ENCODE results near the gene CCDC28A.
"Not testable (repeated sequence)": the region's sequence is repeated elsewhere in the genome, so short reads cannot be mapped to it uniquely, and the experiment has no call there.

CCDC28A gene

DNA sequence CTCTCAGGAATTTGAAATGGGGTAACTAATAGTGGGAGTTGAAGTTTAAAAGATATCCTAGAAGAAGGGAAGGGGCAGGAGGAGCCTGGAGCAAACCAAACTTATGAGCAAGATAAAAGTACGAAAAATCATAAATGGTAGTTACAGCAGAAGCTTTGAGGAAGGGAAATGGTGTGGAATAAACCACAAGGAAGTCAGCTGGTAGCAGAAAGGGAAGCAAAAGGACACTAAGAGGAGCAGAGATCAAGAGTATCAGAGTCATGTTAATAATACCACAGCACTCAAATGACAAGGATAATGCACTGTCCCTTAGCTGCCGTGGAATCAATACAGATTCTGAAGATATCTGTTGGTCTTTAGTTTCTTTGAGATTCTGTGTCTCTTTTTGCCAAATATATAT, 44.9 kb upstream of the CCDC28A start:
- Mint-ChIP-seq H3K4me1 (no peaks in the 10 kb centered on the region), H3K4me3 (no peak overlapping the region), H3K27me3 (ENCODE audit: low read depth, poor library complexity) (no peaks in the 10 kb centered on the region), H3K9me3 (peaks cover 8% of the 10 kb centered on the region), H3K27ac (no peak overlapping the region), H3K36me3 (ENCODE audit: low read depth) (peaks cover 12% of the 10 kb centered on the region)
- TF ChIP-seq CTCF (IDR thresholded peaks at IDR 0.05): no peak
- DNase-seq: no peak

- not testable (repeated sequence) for H3K9me3 Mint-ChIP-seq; H3K4me1 Mint-ChIP-seq; H3K27me3 Mint-ChIP-seq (ENCODE audit: low read depth, poor library complexity); DNase-seq; H3K27ac Mint-ChIP-seq; H3K4me3 Mint-ChIP-seq
- H3K36me3 Mint-ChIP-seq (ENCODE audit: low read depth): peaks cover 12% of the 10 kb centered on the region
These were observed 43.5 kb upstream of the CCDC28A start for GRCh38 chr6:138730037-138730436.

DNA sequence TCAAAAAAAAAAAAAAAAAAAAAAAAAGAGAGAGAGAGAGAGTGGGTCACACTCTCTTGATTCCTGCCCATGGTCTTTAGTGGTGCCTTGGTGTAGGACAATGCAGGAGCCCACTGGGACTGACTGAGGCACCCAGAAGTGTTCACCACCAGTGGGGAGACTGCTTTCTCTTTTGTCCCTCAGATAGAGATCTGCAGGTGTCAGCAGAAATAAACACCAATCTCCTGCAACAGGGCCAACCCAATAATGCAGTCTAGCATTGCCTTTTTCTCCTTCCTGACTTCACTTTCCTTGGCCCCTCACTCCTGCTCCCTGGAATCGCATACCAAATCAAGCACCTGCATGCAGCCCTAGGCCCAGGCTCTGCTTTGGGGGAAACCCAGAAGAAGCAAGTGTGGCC, 39.0 kb upstream of the CCDC28A start:
- peaks cover 16% of the 10 kb centered on the region for H3K9me3 Mint-ChIP-seq

DNA sequence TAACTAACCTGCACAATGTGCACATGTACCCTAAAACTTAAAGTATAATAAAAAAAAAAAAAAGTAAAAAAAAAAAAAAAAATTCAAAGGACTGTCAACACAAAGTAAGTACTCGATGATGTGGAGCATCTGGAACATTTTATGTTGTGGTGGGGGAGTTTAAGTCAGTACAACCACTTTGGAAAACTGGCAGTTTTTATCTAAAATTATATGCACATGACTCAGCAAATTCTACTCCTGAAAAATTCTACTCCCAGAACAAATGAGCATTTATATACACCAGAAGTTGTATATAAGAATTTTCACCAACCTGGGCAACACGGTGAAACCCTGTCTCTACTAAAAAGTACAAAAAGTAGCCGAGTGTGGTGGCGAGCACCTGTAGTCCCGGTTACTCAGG, 36.9 kb upstream of the CCDC28A start:
- Mint-ChIP-seq H3K4me3 (no peak overlapping the region), H3K27me3 (ENCODE audit: low read depth, poor library complexity) (no peaks in the 10 kb centered on the region), H3K36me3 (ENCODE audit: low read depth) (peaks cover 6% of the 10 kb centered on the region), H3K27ac (no peak overlapping the region), H3K9me3 (peaks cover 19% of the 10 kb centered on the region), H3K4me1 (no peaks in the 10 kb centered on the region)
- no peak for TF ChIP-seq CTCF (IDR thresholded peaks at IDR 0.05)
- no peak for DNase-seq

More for the DNA sequence above, 39.0 kb upstream of the CCDC28A start:
- Mint-ChIP-seq H3K27me3 (ENCODE audit: low read depth, poor library complexity) (no peaks in the 10 kb centered on the region), H3K4me3 (no peak overlapping the region), H3K36me3 (ENCODE audit: low read depth) (peaks cover 12% of the 10 kb centered on the region), H3K27ac (no peak overlapping the region), H3K4me1 (no peaks in the 10 kb centered on the region)
- no peak for DNase-seq
- no peak for TF ChIP-seq CTCF (IDR thresholded peaks at IDR 0.05)

DNA sequence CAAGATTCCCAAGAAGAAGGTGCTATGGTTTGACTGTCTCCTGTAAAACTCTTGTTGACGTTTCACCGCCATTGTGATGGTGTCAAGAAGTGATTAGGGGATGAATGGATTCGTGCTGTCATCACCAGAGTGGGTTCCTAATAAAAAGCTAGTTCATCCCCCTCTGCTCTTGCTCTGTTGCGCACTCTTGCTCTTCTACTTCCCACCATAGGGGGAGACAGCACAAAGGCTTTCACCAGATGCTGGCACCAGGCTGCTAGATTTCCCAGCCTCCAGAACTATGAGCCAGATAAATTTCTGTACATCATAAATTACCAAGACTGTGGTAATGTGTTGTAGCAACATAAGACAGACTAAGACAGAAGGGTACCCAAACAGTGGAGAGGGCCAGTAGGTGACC, 21.6 kb upstream of the CCDC28A start:
- Mint-ChIP-seq H3K9me3 (no peaks in the 10 kb centered on the region), H3K36me3 (ENCODE audit: low read depth) (no peaks in the 10 kb centered on the region), H3K27ac (peak overlapping the region; percentile 22), H3K27me3 (ENCODE audit: low read depth, poor library complexity) (peaks cover 5% of the 10 kb centered on the region), H3K4me1 (no peaks in the 10 kb centered on the region), H3K4me3 (no peak overlapping the region)
- no peak for DNase-seq
- TF ChIP-seq CTCF (IDR thresholded peaks at IDR 0.05): peak; percentile 25

DNA sequence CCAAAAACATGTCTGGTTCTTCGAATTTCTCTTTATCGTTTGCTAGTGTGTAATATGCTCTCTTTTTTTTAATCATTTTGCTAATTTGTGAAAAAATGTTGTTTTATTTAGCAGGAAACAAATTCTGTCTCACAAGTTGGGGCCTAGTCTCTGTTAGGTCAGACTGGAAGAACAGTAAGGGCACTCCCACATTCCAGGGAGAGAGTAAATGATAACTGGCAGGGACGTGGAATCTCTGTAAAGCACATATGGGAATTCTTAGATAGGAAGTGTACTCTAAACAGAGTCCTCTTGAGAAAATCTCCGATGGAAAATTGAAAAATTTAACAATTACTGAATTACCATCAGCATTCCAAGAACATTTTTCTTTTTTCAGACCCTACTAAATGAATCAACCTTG, 16.4 kb upstream of the CCDC28A start:
- Mint-ChIP-seq H3K27me3 (ENCODE audit: low read depth, poor library complexity) (no peaks in the 10 kb centered on the region), H3K36me3 (ENCODE audit: low read depth) (no peaks in the 10 kb centered on the region), H3K4me1 (no peaks in the 10 kb centered on the region), H3K9me3 (no peaks in the 10 kb centered on the region), H3K27ac (no peak overlapping the region), H3K4me3 (no peak overlapping the region)
- no peak for DNase-seq
- TF ChIP-seq CTCF (IDR thresholded peaks at IDR 0.05): no peak

Measured in nephron progenitor cell (in vitro differentiated cells).